HG03457 (cell line): ENCODE measurements around the gene LAMTOR5.
"Not testable (repeated sequence)": the region's sequence is repeated elsewhere in the genome, so short reads cannot be mapped to it uniquely, and the experiment has no call there.

Experiments used
- ATAC-seq: cut with Tn5 transposase; IDR thresholded peaks from one replicate; pipeline ENCODE4 v1.9.1; 2021; ENCODE audit warnings: moderate number of reproducible peaks; ENCODE audit not compliant: unreplicated experiment

LAMTOR5 gene

GRCh38 chr1:110428946-110429345 is 21.5 kb upstream of the LAMTOR5 start:
- no peak for ATAC-seq

DNA sequence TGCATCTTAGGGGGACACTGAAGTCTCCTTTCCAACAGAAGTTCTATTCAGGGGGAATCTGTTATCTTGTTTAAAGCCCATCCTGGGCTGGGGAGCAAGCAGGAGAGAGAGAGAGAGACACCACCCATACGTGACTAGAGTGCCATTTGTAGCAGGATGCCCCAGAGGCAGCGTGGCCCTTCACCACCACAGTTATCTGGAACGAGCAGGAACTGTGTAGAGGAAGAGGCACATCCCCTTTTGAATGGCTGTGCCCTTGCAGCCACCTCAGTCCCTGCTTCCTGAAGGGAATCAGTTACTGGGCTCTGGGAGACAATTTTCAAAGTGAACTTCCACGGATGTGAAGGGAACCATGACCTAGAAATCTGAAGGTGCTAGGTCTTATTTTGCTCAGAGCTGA is 19.4 kb upstream of the LAMTOR5 start:
- no peak for ATAC-seq

DNA sequence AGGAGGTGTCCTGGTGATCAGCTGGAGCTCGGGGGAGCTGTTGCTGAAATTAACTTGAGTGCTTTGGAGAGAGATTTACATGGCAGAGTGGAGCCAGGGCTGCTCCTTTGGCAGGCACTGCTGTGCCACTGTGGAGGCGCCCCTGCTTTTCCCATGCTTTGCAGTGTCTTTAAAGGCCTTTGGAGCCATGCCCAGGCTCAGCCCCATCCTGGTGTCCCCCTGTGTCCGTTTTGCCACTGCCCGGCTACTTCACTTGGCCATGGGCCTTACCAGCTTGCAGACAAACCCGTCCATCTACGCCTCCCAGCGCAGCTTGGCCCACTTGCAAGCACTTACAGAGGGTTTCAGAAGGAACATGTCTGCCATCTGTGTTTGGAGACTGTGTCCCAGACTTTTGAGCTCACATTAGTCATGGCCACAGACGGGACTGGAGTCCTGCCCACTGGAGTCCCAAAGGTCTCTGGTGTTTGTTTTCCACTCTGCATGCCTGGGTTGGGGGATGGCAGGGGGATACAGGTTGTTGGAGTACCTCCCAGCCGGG is 18.2 kb upstream of the LAMTOR5 start:
- no peak for ATAC-seq

GRCh38 chr1:110424699-110425611 is 17.5 kb upstream of the LAMTOR5 start:
- ATAC-seq, result no peak

DNA sequence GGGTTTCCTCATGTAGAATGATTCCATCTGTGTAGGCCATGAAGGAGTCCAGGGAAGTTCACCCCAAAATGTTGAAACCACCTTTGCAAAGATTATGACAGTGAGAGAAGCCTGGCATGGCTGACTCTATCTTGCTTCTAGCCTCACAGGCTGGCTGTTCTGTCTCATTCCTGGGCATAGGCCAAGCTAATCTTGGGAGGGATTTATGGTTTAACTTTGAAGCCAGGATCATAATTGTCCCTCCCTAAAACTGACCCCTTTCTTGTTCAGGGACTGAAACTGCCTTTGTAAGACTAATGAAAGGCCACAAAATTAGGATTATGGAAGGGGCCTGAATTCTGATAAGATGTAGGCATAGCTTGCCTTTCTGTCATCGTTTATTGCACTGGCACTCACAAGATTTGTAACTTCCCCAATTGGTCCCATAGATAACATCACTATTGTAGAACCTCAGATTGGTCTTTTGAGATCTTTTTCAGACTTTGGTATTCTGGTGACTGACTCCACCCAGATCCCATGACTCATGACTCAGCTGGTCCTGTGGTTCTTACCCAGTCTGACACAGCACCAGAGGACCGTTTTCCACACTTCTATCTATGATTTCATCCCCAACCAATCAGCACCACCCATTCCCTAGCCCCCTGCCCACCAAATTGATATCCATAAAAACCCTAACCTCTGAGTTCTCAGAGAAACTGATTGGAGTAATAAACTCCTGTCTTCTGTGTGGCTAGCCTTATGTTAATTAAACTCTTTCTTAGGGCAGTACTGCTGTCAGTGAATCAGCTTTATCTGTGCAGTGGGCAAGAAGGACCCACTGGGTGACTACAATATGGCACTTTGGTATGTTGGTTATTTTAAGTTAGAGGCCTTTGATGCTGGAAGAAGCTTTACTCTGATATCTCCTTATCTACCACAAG is 13.6 kb upstream of the LAMTOR5 start:
- no peak for ATAC-seq

GRCh38 chr1:110420023-110420662 is 12.6 kb upstream of the LAMTOR5 start:
- no peak for ATAC-seq

DNA sequence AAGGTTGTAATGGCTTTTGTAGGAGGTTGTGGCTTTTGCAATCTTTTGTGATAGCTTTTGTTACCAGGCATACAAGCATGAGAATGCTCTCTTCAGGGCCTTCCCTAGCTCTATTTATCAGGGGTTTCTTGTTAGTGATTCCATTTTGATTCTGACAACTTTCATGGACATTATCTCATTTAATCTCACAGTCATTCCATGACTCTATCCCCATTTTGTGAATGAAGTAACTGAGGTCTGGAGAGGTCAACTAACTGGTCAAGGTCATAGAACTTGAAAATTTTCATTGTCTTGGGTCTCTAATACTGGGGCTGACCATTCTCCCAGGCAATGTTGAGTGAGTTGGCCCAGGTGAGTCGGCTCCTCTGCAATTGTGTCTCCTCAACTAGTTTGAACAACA is 11.2 kb upstream of the LAMTOR5 start:
- ATAC-seq, result no peak

- not testable (repeated sequence) for ATAC-seq
Observed at GRCh38 chr1:110413045-110413444, 5.6 kb upstream of the LAMTOR5 start.

- no peak for ATAC-seq
Observed at GRCh38 chr1:110412576-110412975, 5.1 kb upstream of the LAMTOR5 start.

- no peak for ATAC-seq
Observed at GRCh38 chr1:110411173-110411735, 3.8 kb upstream of the LAMTOR5 start.

- ATAC-seq, result no peak
Observed at GRCh38 chr1:110409316-110409715, 1.8 kb upstream of the LAMTOR5 start.

GRCh38 chr1:110408488-110408887 is 994 bp upstream of the LAMTOR5 start:
- ATAC-seq, result no peak

GRCh38 chr1:110406407-110406806 is 1.1 kb downstream of the LAMTOR5 start:
- not testable (repeated sequence) for ATAC-seq

GRCh38 chr1:110404401-110404800 is 3.1 kb downstream of the LAMTOR5 start:
- ATAC-seq, result no peak

GRCh38 chr1:110403805-110404204 is 3.7 kb downstream of the LAMTOR5 start:
- no peak for ATAC-seq

GRCh38 chr1:110396259-110396958 is 11.1 kb downstream of the LAMTOR5 start:
- not testable (repeated sequence) for ATAC-seq

DNA sequence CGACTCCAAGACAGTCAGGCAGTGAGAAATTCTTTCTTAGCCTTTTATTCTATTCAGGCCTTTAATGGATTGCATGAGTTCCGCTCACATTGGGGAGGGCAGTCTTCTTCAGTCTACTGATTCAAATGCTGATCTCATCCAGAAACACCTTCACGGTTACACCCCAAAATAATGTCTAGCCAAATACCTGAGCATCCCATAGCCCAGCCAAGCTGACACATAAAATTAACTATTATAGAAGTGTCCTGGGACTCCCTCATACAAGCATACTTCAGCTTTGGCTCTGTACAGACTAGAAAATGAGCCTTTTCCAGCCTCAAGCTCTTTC is 13.0 kb downstream of the LAMTOR5 start:
- ATAC-seq, result no peak

- ATAC-seq, result no peak
Observed at GRCh38 chr1:110393691-110394492, 13.6 kb downstream of the LAMTOR5 start.

- ATAC-seq, result no peak
Observed at GRCh38 chr1:110393286-110393685, 14.2 kb downstream of the LAMTOR5 start.
